Mucosa of gallbladder (tissue), 1 donor: ENCODE measurements around the gene POLR2E. TPM values are rescaled to one million over a fixed set of nuclear protein-coding genes. Genes with fewer than 3 reads are reported as not detected.

ENCODE experiments used
- DNase-seq: peaks from one replicate; pipeline ENCODE4 v3.0.0-alpha.2; 2020; ENCODE audit warnings: low spot score
- total RNA-seq: library from RNA; stranded (reverse); gene quantifications from one replicate; pipeline ENCODE4 v1.2.1, GENCODE V29; 2021
- donor health status: DM: no; HTN: no; CAD: no.

The POLR2E gene
- total RNA-seq, 1 donor from 2014 or later, result 137 TPM

DNA sequence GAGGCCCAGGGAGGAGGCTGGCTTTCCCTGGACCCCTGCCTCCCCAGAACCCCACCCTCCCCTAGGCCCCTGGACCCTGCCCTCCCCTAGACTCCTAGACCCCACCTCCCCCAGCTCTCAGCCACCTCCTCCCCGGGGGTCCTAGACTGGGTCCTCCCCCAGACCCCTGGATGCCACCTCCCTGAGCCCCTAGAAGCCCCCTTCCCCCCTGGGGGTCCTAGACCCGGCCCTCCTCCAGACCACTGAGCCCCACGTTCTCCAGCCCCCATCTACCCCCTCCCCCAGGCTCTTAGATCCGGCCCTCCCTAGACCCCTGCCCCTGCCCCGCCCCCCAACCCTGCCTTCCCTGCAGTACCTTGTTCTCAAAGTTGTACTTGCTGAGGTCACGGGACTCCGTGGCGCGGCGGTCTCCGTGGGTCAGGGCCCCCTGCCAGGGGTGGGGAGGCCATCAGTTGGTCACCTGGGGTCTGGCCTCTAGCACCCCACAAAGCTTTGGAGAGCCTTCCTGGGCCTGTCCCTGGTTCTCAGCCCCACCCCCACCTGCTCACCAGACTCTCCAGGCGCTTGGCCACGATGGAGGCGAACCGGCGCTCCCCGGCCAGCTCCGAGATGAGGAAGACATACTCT, 16.6 kb upstream of the POLR2E start:
- no peak for DNase-seq

DNA sequence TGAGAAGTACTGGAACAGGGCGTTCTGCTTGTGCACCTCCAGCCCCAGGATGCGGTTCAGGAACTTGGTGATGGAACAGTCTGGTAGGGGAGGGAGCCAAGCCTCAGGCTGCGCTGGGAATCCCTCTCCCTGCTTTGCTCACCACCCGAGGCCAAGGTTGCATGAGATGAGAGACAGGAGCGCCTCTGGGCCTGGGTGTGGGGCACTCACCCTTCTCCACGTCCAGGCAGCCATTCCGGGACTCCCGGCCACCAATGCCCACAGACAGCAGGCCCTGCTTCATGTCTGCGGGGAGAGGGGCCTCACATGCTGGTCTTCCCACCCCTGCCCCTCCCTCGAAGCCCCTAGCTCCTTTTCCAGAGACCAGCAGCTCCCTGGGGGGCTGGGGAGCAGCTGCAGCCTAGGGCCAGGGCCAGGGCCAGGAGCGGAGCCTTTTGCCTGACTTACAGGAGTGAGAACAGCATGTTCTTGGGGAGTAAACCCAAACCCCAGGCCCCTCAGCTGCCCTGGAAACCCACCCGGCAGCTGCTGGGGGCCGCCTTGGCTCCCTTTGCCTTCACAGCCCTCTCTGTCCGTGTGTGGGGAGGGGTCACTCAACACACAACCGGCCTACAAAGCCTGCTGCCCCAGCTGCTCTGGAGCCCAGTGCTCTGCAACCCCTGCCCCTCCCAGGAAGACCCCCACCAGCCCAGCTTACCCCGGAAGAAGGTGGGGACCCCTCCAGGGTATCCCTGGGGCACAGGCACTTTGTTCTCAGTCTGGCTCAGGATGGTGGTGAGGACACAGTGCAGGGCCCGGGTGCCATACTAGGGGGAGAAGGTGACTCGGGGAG, 15.8 kb upstream of the POLR2E start:
- no peak for DNase-seq

DNA sequence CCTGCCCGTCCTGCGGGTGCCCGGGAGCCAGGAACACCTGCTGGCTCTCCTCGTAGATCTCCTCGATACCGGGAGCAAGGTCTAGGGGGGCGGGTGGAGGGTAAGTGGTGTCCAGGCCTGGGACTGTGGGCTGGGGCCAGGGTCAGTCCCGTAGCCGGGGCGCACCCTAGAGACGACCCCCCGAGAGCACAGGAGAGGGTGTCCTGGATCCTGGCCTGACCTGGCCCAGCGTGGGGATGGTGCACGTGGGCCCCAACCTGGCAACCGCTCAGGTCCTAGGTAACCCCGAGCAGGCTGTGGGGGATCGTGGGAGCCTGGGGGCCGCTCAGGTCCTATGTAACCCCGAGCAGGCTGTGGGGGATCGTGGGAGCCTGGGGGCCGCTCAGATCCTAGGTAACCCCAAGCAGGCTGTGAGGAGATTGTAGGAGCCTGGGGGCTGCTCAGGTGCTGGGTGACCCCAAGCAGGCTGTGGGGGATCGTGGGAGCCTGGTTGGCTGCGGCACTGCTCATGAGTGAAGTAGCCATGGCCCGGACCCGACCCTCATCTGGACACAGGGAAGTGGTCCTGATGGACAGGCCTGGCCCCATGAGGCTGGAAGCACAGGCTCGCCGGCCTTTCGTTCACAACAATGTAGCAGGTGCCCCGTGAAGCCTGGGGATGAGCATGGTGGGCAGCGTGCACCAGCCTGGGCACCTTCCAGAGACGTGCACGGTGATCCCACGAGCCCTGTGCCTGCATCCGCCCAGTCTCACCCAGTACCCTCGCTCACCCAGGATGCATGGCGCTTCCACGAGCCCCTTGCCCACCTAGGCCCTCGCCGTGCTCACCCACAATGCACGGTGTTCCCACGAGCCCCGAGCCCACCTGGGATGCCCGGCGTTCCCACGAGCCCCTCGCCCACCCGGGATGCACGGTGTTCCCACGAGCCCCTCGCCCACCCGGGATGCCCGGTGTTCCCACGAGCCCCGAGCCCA, 14.8 kb upstream of the POLR2E start:
- DNase-seq, result no peak

DNA sequence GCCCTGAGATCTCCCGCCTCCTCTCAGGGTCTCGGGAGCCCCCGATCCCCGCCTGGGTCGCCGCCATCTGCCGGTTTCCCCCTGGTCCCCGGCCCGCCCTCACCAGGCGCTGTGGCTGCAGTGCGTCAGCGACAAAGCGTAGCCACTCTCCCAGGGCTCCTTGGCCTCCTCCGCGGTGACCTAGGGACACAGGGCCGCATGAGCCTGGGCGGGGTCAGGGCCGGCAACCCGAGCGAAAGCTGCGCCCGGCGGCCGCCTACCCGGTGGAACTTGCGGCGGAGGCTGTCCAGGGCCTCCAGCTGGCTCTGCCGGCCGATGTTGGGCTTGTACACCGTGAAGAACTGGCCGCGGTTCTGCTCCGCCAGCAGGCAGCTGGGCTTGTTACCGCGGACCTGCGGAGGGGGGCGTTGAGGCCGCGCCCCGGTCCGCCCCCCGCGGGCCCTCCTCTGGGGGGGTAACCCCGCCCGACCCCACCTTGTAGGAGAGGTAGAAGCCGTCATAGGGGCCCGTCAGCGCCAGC, 13.9 kb upstream of the POLR2E start:
- DNase-seq, result no peak

DNA sequence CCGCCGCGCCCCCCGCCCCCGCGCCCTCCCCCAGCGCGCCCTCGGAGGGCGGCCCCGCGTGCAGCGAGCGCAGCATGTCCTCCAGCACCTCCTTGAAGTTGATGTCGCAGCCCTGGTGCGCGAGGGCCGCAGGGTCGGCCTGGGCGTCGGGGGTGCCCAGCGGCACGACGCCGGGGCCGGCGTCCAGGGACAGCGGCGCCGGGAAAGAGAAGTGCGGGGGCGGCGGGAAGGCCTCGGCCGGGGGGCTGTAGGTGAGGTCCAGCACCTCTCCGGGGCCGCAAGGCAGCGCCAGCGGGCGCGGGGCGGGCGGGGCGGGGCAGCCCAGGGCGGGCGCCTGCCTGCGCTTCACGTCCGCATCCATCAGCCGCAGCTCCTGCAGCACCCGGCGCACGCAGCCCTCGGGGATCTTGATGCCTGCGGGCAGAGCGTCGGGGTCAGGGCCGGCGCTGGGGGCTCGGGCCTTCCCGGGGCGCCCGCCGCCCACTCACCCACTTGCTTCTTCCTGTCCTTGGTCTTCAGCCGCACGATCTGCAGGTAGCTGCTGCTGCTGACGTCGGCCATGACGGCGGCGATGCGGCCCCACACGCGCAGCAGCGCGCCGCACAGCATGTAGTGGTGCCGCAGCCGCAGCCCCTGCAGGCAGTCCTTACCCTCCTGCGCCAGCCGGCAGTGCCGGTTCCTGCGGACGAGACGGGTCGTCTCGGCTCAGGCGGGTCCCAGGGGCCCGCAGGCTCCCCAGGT, 13.3 kb upstream of the POLR2E start:
- no peak for DNase-seq

DNA sequence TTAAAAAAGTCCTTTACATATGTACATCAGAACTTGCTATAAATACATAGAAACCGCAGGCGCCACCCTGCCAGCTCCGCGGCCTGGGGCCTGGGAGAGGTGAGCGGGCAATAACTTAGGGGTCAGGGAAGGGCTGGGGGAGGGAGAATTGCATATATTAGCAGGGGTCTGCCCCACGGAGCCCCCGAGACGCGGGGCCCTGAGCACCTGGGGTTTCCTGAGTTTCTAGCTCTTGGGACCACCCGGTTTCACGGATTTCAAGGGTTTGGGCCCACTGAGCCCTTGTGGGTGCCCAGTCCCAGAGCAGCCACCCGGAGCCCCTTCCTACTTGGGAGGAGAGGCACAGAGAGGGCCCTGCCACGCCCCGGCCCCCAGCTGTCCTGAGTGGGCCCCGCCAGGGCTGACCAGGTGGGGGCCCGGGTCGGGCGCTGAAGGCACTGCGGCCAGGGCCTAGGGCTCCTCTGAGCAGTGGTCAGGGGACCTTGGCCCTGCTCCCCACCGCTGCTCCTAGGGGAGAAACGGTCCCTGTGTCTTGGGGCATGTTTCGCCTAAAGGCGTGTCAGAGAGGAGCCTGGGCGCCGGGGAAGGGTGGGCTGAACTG, 12.6 kb upstream of the POLR2E start:
- no peak for DNase-seq

DNA sequence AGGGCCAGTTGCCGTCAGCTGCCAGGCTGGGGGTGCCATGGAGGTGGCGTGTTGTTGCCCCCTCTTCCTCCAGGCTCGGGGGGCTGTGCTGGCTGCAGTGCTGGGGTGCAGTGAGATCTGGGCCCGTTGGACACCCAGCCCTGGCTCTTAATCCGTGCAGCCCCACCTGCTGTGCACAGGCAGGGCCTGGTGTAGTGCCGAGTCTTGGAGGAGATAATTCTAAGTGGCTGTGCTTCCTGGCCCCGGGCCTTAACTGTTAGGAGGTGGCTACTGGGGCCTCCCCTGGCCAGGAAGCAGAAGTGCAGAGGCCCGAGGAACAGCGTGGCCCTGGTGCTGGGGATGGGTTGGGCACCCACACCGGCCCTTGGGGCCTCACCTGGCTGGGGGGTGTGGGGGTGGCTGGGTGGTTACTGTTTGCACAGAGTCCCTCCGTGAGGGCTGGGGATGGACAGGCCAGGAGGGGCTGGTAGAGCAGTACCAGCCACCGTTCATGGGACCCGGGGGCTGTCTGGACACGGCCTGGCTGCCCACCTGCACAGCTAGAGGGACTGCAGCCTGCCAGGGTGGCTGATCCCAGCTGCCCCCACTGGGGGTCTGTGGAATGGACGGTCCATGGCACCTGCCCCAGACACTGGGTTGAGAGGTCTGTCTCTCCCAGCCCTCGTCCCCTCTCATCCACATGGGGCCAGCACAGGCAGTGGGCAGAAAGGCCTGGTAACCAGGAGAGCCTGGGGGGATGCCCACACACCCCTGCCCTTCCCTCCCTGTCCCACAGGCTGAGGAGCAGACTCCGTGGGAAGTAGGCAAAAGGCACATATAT, 11.9 kb upstream of the POLR2E start:
- no peak for DNase-seq

DNA sequence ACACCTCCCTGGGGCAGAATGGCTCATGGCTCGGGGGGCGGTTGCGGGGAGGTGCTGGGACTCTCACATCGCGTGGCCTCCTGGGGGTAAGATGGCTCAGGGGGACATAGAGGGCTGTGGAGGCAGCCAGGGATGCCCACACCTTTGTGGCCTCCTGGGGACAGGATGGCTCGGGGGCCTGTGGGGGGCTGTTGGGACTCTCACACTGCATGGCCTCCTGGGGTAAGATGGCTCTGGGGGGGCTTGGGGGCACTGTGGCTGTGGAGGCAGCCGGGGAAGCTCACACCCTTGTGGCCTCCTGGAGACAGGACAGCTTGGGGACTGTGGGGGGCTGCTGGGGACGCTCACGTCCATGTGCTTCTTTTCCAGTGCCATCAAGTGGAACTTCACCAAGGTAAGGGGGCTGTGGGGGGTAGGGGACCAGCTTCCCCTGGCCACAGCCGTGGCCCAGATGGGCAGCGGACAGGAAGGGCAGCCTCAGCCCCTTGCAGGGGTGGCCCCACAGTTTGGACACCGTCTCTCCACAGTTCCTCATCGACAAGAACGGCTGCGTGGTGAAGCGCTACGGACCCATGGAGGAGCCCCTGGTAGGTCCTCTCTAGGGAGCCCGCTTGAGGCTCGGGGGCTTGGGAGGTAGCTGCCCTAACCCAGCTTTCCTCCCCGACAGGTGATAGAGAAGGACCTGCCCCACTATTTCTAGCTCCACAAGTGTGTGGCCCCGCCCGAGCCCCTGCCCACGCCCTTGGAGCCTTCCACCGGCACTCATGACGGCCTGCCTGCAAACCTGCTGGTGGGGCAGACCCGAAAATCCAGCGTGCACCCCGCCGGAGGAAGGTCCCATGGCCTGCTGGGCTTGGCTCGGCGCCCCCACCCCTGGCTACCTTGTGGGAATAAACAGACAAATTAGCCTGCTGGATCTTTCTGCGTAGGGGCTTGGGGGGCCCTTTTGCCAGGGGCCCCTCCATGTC, 11.0 kb upstream of the POLR2E start:
- DNase-seq, result no peak

DNA sequence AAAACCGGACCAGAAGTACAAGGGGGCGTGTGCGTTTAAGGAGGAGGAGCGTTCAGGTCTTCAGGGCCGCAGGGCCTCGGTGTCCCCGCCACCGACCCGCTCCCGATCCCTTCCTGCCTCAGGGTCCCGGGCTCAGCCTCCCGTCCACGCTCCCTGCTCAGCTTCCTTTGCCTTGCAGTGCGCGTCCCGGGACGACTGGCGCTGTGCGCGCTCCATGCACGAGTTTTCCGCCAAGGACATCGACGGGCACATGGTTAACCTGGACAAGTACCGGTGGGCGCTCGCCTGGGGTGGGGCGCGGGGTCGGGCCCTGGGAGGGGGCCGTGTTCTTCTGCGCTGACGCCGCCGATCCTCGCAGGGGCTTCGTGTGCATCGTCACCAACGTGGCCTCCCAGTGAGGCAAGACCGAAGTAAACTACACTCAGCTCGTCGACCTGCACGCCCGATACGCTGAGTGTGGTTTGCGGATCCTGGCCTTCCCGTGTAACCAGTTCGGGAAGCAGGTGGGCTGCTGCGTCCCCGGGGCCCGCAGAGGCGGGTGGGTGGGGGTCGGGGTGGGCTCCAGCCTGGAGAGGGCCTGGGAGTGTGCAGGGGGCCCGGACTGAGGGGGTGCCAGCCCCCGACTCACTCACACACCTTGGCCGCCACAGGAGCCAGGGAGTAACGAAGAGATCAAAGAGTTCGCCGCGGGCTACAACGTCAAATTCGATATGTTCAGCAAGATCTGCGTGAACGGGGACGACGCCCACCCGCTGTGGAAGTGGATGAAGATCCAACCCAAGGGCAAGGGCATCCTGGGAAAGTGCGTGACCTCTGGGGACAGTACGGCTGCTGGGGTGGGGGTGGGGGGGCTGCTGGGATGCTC, 10.1 kb upstream of the POLR2E start:
- no peak for DNase-seq

DNA sequence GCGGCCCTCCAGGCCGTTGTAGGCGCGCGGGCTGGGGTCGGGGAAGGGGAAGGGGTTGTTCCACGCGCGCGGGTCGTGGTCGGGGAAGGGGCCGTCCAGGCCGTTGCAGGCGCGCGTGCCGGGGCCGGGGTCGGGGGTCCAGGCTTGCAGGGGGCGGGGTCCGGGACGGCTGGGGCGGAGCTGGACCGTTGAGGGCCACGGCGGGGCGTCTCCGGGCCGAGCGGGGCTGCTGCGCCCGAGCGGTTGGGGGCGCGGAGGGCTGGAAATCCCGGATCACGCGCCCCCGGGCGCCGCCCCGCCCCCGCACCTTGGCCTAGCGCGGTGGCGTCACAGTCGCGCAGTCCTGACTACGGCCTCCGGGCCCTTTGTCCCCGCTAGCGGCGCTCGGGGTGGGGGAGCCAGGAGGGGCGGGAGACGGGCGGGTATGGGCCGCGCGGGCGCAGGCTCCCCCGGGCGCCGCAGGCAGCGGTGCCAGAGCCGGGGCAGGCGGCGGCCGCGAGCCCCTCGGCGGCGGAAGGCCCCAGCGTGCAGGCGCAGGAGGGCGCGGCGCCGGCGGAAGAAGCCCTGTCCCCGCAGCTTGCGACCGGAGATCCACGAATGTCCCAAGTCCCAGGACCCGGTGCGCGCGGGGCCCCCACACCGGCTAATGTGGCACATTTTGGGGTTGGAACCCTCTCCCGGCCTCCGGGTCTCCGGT, 9.3 kb upstream of the POLR2E start:
- DNase-seq, result peak; percentile 70

DNA sequence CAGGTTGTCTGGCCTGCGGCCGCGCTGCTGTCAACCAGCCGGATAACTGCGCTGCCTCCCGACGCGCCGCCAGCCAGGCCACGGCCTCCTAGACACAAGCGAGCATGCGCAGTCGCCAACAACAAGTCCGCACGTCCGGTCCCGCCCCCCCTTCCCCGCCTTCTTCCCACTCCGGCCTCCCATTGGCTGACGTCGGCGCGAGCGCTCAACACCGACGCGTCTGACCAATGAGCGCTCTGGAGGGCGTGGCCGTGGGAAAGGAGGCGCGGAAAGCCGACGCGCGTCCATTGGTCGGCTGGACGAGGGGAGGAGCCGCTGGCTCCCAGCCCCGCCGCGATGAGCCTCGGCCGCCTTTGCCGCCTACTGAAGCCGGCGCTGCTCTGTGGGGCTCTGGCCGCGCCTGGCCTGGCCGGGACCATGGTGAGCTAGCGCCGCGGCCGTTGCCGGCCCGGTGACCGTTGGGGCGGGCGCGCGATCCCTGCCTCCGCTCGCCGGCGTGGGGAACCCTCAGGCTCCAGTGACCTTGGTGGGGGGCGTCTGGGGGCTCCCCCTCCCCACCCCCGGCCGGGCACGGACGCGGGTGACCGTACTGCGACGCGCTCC, 8.6 kb upstream of the POLR2E start, which contains the start of gene GPX4:
Gene GPX4 (plus strand): TSS at position 287 of the 603 bp plus-strand sequence. CDS start 50 bp downstream, at position 337.
- peak; percentile 99 for DNase-seq

DNA sequence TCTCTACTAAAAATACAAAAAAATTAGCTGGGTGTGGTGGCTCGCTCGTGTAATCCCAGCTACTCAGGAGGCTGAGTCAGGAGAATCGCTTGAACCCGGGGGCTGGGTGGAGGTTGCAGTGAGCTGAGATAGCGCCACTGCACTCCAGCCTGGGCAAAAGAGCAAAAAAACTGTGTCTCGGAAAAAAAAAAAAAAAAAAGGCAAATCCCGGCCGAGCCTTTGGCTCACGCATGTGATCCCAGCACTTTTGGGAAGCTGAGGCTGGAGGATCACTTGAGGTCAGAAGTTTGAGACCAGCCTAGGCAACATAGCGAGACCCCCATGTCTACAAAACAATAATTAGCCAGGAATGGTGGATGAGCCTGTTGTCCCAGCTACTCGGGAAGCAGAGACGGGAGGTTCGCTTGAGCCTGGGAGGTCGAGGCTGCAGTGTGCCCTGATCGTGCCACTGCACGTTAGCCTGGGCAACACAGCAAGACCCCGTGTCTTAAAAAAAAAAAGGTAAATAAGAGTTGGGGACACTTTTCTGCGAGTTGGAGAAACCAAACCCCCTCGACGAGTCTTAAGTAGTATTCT, 8.0 kb upstream of the POLR2E start:
- DNase-seq, result no peak

DNA sequence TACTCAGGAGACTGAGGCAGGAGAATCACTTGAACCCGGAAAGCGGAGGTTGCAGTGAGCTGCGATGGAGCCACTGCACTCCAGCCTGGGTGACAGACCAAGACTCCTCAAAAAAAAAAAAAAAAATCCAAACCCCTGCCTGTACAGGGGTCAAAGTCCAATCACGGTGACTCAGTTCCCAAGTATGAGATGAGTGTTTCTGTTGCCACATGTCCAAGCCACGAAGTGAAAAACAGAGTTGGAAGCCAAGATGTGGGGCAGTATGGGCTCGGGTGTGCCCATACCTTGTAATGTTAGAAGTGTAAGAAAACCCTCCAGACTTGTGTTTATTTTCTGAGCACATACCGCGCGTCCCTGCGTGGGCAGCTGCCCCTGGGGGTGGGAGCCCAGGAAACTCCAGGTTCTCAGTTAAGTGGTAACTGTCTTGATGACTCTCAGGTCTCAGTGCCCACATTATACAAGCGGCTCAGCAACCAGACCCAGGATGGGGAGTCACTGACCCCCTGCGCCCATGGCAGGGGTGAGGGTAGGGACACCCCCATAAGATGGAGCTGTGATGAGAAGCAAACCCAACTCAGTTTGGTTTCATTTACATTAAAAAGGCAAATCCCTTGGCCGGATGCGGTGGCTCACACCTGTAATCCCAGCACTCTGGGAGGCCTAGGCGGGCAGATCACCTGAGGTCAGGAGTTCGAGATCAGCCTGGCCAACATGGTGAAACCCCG, 7.4 kb upstream of the POLR2E start:
- DNase-seq, result peak; percentile 90

DNA sequence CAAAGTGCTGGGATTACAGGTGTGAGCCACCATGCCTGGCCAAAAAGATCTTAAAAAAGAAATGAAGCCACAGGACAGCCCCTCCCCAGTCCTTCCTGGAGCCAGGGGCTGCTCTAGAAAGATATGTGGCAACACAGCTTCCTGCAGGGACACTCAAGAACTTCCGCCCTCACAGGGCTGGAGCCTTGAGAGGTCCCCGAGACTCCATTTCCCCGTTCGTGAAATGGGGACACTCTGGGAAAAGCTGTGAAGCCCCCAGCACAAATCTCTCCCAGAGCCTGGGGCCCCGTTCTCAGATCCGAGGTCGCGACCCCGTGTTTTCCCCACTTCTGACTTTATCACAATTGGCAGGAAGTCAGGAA, 6.1 kb upstream of the POLR2E start:
- DNase-seq, result no peak

DNA sequence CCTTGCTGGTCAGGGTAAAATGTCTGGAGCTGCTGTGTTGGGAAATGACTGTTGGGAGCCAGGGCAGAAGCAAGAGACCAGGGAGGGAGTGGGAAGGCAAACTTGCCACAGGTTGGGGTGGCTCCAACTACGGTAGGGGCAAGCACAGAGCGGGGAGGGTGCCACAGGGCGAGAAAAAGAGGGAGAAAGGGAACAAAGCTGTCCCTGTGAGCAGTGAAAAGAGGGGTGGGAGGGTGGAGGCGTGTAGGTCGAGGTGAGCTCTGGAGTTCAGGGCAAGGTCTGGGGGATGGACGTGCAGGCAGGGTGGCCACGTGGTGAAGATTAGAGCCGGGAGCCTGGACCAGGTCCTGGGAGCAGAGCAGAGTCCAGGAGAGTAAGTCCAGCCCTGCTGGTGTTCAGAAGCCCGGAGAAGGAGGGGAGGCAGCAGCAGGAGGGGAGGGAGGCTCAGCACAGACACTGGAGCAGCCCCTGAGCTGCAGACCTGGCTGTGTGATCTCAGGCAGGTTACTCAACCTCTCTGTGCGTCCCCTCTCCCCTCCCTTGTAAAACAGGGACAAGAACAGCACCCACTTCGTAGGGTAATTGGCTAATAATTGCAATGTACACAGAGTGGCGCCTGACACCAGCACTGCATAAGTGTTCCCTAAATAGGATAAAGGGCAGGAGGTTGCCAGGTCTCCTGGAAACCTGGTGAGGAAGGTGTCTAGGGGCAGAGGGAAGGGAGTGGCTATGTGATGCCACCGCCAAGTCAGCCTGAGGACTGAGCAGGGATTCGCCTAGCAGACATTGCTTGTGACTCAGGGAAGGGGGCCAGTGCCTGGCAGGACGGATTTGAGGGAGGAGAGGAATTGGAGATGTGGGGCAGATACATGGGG, 3.2 kb upstream of the POLR2E start:
- DNase-seq, result peak; percentile 65
